Gastroesophageal sphincter (tissue), 4 donors: ENCODE results near the gene MEF2C. TPM values are rescaled to one million over a fixed set of nuclear protein-coding genes. Genes with fewer than 3 reads are reported as not detected.

Source experiments
- ATAC-seq: fragments of 150-250 bp; one replicate; pipeline ENCODE4 v1.9.1; 2016; ENCODE audit warnings: mild to moderate bottlenecking, moderate library complexity
- H3K27ac ChIP-seq, 4 donors: fragments of 200-600 bp; sonication (generic) in 3 of 4; 1 replicate in 3 of 4; 2 replicates in 1 of 4; pipeline ENCODE4 v1.5.1; 2016 to 2019
- H3K27me3 ChIP-seq: fragments of 200-600 bp; sonication (generic); one replicate; pipeline ENCODE4 v1.5.1; 2019
- H3K36me3 ChIP-seq, 2 donors: fragments of 200-600 bp; sonication (generic); one replicate each; pipeline ENCODE4 v1.5.1; 2019; ENCODE audit warnings: control low read depth in 1 of 2
- H3K4me1 ChIP-seq, 3 donors: fragments of 200-600 bp; sonication (generic); 1 replicate in 2 of 3; 2 replicates in 1 of 3; pipeline ENCODE4 v1.5.1; 2016 to 2019; ENCODE audit warnings: control low read depth in 2 of 3
- H3K4me3 ChIP-seq, 2 donors: fragments of 200-600 bp; sonication (generic); one replicate each; pipeline ENCODE4 v1.5.1; 2019; ENCODE audit warnings: mild to moderate bottlenecking in 1 of 2, moderate library complexity in 1 of 2
- H3K9me3 ChIP-seq, 3 donors: fragments of 200-600 bp; sonication (generic); one replicate each; pipeline ENCODE4 v1.5.1; 2017 to 2019; ENCODE audit warnings: control low read depth in 2 of 3
- EP300 ChIP-seq: sonication (generic); formaldehyde crosslinking; IDR thresholded peaks from one replicate; pipeline ENCODE4 v1.6.1; 2017; ENCODE audit warnings: antibody characterized with exemption, mild to moderate bottlenecking
- POLR2A ChIP-seq, 2 donors: fragments of 450-650 bp; IDR thresholded peaks; one replicate each; pipeline ENCODE4 v1.6.1; 2017; ENCODE audit warnings: antibody characterized with exemption in 2 of 2, mild to moderate bottlenecking in 2 of 2, moderate library complexity in 1 of 2
- POLR2AphosphoS5 ChIP-seq: sonication (generic); formaldehyde crosslinking; IDR thresholded peaks from one replicate; pipeline ENCODE4 v1.6.1; 2017; ENCODE audit warnings: antibody characterized with exemption
- WGBS, 2 donors: methylation state at CpG; one replicate each; pipeline ENCODE4 v1.1.5; 2018; ENCODE audit warnings: low coverage in 1 of 2; 5-methylcytosine and 5-hydroxymethylcytosine counted together
- total RNA-seq, 4 donors: library from RNA; depleted of rRNA; stranded (reverse); fragments of >200 nt; gene quantifications; one replicate each; pipeline ENCODE4 v1.1.0, GENCODE V29; 2016
- TF ChIP-seq, protein P1 (sequence below), 4 experiments: fragments of 200-600 bp in 2 of 4; fragments of 450-650 bp in 2 of 4; sonication (generic) in 1 of 4; IDR thresholded peaks; one replicate each; pipeline ENCODE4 v1.5.1; 2017 to 2019; ENCODE audit warnings: antibody characterized with exemption in 4 of 4, mild to moderate bottlenecking in 2 of 4, moderate library complexity in 2 of 4

Gene MEF2C
- total RNA-seq, 4 donors from 2014 or later = 23.1 to 66.9 (median 29.5) TPM

GRCh38 chr5:88682881-88683361, 200.1 kb downstream of the MEF2C start:
- WGBS, 2 donors = 10% methylated on average over 4 to 5 of the region's 5 CpGs

GRCh38 chr5:88682131-88682530, 200.9 kb downstream of the MEF2C start:
- H3K27me3 ChIP-seq = peaks cover 100% of the 10 kb centered on the region

More at GRCh38 chr5:88682881-88683361, 200.1 kb downstream of the MEF2C start:
- Histone ChIP-seq H3K9me3 (no peaks in the 10 kb centered on the region), H3K27ac (no peak overlapping the region), H3K4me3 (no peak overlapping the region), H3K27me3 (peaks cover 100% of the 10 kb centered on the region), H3K36me3 (no peaks in the 10 kb centered on the region), H3K4me1 (peaks cover 0 to 33% (median 6%) of the 10 kb centered on the region in 3 donors)
- no peak for ATAC-seq
- no peak for TF ChIP-seq POLR2AphosphoS5
- no peak for TF ChIP-seq POLR2A (IDR thresholded peaks at IDR 0.05)
- TF ChIP-seq EP300 = no peak
- TF ChIP-seq, protein P1, sequence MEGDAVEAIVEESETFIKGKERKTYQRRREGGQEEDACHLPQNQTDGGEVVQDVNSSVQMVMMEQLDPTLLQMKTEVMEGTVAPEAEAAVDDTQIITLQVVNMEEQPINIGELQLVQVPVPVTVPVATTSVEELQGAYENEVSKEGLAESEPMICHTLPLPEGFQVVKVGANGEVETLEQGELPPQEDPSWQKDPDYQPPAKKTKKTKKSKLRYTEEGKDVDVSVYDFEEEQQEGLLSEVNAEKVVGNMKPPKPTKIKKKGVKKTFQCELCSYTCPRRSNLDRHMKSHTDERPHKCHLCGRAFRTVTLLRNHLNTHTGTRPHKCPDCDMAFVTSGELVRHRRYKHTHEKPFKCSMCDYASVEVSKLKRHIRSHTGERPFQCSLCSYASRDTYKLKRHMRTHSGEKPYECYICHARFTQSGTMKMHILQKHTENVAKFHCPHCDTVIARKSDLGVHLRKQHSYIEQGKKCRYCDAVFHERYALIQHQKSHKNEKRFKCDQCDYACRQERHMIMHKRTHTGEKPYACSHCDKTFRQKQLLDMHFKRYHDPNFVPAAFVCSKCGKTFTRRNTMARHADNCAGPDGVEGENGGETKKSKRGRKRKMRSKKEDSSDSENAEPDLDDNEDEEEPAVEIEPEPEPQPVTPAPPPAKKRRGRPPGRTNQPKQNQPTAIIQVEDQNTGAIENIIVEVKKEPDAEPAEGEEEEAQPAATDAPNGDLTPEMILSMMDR (IDR thresholded peaks at IDR 0.05) = no peak

GRCh38 chr5:88681211-88681803, 201.7 kb downstream of the MEF2C start:
- Histone ChIP-seq H3K27me3 (peaks cover 100% of the 10 kb centered on the region), H3K9me3 (no peaks in the 10 kb centered on the region), H3K36me3 (no peaks in the 10 kb centered on the region), H3K4me1 (peaks cover 0 to 33% (median 6%) of the 10 kb centered on the region in 3 donors), H3K27ac (no peak overlapping the region), H3K4me3 (no peak overlapping the region)
- WGBS, 2 donors = 29 to 41% methylated on average over 5 of the region's 5 CpGs
- TF ChIP-seq POLR2AphosphoS5 = no peak
- TF ChIP-seq, protein P1 (IDR thresholded peaks at IDR 0.05) = no peak
- no peak for TF ChIP-seq EP300
- TF ChIP-seq POLR2A (IDR thresholded peaks at IDR 0.05) = no peak
- ATAC-seq = no peak

More at GRCh38 chr5:88682131-88682530, 200.9 kb downstream of the MEF2C start:
- Histone ChIP-seq H3K9me3 (no peaks in the 10 kb centered on the region), H3K27ac (no peak overlapping the region), H3K4me3 (no peak overlapping the region), H3K4me1 (peaks cover 0 to 33% (median 6%) of the 10 kb centered on the region in 3 donors), H3K36me3 (no peaks in the 10 kb centered on the region)
- no peak for ATAC-seq
- WGBS, 2 donors = 17% methylated on average over 1 of the region's 1 CpG; no CpG with 5 or more reads in 1 of the 2 donors
- TF ChIP-seq, protein P1 (IDR thresholded peaks at IDR 0.05) = no peak
- TF ChIP-seq POLR2AphosphoS5 = no peak
- TF ChIP-seq EP300 = no peak
- TF ChIP-seq POLR2A (IDR thresholded peaks at IDR 0.05) = no peak

- WGBS, 2 donors = 9 to 17% methylated on average over 9 to 13 of the region's 61 CpGs
- TF ChIP-seq, protein P1 (IDR thresholded peaks at IDR 0.05) = peak; percentile 73 to 98 (median 83)
- TF ChIP-seq POLR2A (IDR thresholded peaks at IDR 0.05) = no peak
- no peaks in the 10 kb centered on the region for H3K36me3 ChIP-seq
- peaks cover 100% of the 10 kb centered on the region for H3K27me3 ChIP-seq
- peaks cover 0 to 39% (median 6%) of the 10 kb centered on the region in 3 donors for H3K4me1 ChIP-seq
- no peaks in the 10 kb centered on the region for H3K9me3 ChIP-seq
- peak overlapping the region; percentile 19 to 47 for H3K4me3 ChIP-seq
- ATAC-seq = peak; percentile 82
- H3K27ac ChIP-seq = no peak overlapping the region
Measured at GRCh38 chr5:88680253-88681132, 202.5 kb downstream of the MEF2C start.
